Stimulated activated CD4-positive, alpha-beta T cell treated with anti-CD3 and anti-CD28 coated beads, Interleukin-12 subunit alpha, Interleukin-12 subunit beta, amount 100 ng/mL, for 4 hours (primary cell): ENCODE data around the gene HSF2BP.

Experiments used
- DNase-seq: peaks from one replicate; pipeline ENCODE4 v3.0.0-alpha.2; 2020

The HSF2BP gene

DNA sequence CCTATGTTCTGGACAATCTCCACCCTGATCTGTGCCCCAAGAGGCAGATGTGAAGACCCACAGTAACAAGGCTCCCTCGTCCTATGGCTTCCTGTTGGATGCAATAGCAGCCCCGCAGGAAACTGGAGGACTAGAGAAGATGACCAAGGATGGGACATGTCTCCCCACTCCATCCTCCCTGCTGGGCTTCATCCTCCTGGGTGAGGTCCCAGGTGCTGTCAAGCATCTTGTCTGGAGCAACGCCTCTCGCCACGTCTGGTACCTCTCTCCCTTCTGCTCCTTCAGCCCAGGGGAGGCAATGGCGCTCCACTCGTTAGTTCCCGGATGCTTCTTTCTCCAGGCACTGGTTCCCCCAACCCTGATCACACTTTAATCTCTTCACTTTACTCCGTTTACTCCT is 11.1 kb downstream of the HSF2BP start:
- DNase-seq = no peak

DNA sequence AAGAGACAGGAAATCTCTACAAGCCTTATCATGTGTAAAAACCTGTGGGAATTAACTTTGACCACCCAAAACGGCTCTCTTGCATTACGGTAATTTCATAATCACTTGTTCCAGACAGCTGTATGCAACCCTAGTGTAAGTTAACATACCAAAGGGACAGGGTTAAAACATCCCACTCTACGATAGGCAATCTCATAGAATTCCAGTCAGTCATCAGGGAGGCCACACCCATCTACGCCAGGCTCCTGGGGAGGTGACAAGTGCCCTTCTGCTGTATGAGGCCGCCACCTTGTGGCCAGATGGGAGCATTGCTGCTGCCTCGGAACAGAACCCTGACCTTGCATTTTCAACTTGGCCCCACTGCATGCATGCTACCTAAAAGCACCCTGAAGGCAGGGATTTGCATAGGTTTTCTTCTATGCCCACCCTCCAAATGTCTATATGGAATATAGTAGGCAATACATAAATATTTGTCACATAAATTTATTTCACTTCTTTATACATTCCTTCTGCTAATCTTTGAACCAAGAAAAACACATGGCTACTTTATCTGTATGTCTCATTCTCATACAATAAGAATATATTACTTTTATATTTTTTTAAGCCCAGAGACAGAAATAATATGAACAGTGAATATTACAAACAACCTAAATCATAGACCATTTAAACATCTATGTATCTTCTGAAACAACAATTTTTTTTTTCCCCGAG is 12.6 kb downstream of the HSF2BP start:
- peak; percentile 82 for DNase-seq

DNA sequence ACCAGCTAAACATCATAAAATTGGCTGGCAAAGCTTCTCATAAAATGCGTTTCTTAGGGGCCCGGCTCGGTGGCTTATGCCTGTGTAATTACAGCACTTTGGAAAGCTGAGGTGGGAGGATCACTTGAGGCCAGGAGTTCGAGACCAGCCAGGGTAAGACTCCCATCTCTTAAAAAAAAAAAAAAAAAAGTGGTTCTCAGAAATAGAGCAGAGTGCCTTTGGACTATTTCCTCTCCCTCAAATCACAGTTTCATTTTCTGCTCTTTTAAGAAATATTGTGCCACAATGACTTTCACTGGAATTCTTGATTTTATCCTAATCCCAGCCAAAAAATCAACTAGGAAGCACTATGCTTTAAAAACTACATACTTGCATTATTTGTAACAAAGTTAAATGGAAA is 13.3 kb downstream of the HSF2BP start:
- no peak for DNase-seq

DNA sequence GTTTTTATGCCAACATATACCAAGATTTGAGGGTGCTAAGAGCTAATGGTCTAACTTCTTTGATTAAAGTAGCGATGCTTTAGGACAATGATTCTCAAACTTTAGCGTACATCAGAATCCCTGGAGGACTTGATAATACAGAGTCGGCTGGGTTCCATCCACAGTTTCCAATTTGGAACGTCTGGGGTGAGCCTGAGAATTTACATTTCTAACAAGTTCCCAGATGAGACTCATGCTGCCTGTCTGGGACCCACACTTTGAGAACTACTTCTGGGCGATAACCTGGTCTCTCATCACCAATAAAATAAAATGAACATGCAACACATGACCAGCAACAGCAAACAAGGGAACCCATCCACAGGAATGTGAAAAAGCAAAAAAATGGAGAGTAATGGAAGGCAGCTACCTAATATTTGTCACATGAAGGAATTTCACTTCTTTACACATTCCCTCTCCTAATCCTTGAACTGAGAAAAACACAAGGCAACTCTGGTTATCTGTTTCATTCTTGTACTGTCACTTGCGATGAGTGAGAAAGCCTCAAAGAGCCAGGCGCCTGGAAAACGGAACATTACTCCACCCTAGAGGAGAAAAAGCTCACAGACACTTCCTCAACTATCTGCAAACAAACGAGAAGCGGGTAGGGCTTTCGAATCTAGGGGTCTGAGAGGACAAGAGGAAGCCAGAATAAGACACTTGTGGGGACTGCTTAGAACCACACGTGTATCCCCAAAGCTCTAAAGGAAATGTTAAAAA is 14.0 kb downstream of the HSF2BP start:
- no peak for DNase-seq

DNA sequence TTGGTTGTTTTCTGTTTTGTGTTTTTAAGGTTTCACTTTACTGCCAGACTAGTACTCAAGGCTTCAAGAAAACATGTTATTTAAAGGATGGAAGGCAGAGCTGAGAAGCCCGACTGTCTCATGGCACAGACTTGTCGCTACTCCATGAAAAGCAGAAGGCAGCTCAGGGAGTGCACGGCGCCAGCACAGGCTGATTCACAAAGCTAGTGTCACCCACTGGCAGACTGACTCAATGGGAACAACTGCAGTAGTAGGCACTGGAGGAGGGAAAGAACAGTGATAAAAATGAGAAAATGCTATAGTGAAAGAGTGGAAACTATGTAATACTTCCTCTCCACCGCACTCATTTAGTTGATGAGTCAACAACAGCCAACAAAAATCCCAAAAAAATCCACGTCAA is 14.7 kb downstream of the HSF2BP start:
- DNase-seq = no peak

DNA sequence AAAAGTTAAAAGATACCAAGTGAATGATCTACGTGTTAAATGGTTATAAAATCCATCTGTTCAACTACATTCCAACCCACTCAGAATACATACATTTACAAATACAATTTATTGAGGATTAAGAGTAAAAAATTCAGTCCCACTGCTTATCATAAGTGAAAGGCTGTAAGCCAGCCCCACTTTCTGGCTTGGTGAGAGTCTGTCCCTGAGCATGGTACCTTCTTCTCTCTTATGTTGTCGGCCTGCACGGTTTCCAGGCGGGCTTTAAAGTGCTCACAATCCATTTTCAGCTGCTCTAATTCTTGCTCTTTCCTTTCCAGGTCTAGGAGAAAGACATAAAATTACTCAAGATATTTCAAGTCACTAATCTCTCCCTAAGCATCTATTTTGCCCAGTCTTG is 15.2 kb downstream of the HSF2BP start:
- no peak for DNase-seq

DNA sequence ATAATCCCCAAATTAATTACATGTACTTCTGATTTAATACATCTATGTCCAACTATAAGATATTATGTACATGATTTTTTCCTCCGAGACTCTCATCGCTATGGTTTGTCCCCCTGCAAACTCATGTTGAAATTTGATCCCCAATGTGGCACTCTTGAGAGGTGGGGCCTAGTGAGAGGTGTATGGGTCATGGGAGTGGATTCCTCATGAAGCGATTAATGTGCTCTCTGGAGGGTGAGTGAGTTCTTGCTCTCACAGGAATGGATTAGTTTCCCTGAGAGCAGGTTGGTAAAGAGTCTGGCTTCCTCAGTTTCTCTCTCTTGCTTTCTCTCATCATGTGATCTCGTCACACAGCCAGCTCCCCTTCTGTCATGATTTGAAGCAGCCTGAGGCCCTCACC is 16.1 kb downstream of the HSF2BP start:
- DNase-seq = no peak

DNA sequence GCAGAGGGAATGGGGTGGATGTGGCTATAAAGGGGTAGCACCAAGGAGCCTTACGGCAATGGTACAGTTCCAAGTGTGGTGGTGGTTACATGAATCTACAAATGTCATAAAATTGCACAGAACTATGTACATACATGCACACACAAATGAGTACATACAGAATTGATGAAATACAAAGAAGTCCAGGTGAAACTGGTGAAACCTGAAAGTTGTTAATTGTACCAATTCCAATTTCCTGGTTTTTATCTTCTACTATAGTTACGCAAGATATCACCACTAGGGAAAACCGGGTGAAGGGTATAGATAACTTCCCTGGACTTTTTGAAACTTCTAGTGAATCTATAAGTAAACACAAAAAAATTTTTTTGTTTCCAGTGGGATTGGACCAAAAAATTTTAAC is 18.9 kb downstream of the HSF2BP start:
- DNase-seq = no peak

DNA sequence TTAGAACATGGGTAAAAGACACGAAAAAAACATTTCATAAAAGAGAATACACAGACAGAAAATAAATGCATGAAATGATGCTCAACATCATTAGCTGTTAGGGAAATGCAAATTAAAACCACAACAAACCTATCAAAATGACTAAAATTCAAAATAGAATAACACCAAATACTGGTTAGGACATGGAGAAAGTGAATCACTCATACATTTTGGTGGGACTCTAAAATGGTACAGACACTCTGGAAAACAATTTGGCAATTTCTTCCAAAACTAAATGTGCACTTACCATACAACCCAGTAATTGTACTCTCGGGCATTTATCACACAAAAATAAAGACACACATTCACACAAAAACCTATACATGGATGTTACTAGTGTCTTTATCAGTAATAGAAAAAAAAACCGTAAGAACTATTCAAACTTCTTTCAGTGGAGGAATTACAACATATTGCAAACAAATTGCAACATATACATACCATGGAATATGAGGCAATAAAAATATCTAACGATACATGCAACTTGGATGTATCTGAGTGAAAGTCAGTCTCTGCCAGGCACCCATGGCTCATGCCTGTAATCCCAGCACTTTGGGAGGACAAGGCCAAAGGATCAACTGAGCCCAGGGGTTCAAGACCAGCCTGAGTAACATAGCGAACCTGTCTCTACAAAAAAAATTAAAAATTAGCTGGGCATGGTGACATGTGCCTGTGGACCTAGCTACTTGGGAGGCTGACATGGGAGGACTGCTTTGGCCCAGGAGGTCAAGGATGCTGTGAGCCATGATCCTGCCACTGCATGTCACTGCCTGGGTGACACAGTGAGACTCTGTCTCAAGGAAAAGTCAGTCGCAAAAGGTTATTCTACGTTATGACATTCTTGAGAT is 19.6 kb downstream of the HSF2BP start:
- DNase-seq = no peak

DNA sequence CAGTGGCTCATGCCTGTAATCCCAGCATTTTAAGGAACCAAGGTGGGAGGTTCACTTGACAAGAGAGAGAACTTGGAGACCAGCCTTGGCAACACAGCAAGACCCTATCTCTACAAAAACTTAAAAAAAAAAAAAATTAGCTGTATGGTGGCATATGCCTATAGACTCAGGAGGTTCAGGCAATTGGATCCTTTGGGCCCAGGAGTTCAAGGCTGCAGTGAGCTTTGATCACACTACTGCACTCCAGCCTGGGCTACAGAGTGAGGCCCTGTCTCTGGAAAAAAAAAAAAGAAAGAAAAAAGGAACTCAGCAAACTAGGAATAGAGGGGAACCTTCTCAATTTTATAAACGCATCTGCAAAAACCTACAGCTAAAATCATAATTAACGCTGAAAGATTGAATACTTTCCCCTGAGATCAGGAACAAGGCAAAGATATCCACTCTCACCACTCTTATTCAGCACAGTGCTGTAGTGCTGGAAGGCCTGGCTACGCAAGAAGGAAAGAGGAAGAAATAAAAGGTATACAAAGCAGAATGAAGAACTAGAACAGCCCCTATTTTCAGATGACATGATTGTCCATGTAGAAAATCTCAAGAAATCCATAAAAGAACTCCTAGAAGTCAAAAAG is 21.6 kb downstream of the HSF2BP start:
- no peak for DNase-seq

DNA sequence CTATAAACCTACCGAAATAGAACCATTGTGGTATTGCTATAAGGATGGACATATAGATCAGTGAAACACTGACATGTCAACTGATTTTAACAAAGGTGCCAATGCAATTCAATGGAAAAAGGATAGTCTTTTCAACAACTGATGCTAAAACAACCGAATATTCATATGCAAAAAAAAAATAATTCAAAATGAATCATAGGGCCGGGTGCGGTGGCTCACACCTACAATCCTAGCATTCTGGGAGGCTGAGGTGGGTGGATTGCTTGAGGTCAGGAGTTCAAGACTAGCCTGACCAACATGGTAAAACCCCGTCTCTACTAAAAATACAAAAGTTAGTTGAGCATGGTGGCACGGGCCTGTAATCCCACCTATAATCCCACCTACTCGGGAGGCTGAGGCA is 23.9 kb downstream of the HSF2BP start:
- no peak for DNase-seq

DNA sequence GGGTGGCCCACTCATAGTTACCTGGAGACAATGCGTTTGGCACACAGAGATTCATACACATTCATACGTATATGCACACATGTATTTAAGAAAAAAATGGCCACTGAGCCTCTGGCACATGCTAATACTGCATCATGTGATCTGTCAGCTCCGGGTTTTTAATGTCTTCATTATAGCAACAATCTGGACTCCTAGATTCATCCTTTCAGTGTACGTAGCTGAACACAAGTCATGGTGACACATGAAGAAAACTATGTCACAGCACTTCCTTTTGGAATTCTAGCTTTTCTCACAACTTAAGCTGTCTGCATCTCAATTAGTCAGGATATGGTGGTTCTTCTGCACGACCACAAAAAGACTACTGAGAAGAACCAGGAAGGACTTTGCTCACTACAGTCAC is 24.7 kb downstream of the HSF2BP start:
- no peak for DNase-seq

DNA sequence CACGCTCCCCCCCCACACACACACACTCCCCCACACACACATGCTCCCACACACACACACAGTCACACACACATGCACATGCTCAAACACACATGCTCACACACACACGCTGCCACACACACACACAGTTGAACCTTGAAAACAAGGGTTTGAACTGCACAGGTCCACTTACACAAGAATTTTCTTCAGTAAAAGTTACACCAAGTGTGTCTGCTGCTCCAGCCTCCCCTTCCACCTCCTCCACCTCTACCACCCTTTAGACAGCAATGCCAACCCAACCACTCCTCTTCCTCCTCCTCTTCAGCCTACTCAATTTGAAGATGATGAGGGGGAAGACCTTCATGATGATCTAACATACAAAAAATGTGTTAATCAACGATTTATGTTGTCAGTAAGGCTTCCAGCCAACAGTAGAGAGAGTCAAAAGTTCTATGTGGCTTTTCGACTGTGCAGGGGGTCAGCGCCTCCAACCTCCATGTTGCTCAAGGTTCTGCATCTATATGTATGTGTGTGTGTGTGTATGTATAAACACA is 26.8 kb downstream of the HSF2BP start:
- no peak for DNase-seq

DNA sequence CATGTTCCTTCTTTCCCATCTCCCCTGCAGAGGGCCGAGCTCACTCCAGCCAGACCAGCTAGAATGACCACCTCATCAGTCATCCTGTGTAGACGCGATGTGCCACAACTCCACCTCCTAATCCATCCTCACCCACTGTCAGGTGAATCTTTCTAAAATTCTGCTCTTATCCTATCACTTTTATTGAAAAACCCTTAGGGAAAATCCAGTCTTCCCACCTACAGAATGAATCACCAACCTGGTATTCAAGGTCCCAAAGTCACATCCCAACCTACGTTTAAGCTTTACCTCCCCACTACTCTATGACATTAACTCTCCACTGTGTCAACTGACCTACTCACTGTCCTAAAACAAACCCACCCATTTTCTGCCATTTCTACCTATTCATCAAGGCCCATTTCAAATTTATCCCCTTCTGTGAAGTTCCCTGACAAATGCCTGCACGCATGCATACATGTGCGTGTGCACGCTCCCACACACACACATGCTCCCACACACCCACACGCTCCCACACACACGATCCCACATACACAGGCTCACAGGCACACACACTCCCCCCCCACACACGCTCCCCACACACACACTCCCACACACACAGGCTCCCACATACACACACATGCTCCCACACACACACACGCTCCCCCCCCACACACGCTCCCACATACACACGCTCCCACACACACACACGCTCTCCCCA is 27.7 kb downstream of the HSF2BP start:
- no peak for DNase-seq

DNA sequence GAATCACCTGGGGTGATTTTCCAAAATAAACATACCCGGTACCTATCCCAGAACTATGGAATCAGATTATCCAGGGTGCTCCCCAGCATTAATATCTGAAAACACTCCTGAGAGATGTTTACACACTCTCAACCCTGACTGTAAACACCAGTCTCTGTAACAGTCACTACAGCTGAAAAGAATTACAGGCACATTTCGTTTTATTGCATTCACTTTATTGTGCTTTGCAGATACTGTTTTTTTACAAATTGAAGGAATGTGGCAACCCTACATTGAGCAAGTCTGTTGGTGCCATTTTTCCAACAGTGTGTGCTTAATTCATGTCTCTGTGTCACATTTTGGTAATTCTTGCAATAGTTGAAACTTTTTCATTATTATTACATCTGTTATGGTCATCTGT is 31.8 kb downstream of the HSF2BP start:
- DNase-seq = no peak

DNA sequence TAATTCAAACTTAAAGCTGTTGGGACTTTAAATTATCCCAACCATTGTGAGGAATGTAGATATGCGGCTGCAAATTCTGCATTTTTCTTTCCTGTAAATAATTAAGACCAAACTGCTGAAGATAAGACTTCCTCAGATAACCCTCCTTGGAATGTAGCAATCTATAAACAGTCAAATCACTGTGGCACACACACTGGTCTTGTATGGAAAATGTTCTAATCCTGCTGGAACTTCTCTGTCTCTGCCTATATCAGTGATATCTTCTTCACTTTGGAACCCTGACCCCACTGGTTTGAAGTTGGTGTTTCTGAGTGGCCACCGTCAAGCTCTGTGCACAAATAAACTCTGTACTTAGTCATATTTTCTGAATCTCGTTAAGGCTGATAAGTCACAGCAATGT is 32.9 kb downstream of the HSF2BP start:
- DNase-seq = no peak

DNA sequence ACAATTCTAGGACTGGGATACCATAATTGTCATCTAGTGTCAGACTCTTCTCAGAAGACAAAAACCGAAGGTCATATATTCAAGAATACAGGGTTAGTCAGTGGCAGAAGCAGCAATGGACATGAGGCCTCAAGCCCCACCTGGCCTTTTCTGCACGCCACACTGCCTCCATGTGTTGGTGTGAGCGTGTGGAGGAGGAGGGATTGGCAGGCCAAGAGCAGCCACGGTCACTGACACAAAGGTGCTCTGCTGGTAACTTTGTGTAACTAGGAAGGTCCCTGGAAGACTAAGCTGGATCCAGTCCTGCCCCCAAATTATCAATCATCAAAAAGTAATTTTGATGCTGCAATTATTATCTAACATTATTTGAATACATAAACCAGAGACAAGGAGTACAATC is 34.9 kb downstream of the HSF2BP start:
- no peak for DNase-seq

DNA sequence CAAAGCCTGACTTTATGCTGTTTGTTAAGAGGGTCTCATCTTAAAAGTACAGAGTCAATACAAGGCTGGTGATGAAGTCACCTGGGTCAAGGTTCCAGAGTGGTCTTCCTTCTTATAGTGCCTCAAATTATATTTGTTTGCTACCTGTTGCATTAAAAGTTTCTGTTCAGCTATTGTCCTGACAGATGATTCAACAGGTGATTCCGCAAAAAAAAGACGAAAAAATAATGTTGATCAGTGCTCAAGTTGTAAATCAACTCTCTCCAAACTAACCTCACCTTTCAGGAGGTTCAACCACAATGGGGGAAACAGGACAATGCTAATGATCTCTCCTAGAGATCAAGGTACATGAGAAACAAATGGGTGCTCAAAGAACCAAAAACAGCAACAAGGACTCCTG is 35.7 kb downstream of the HSF2BP start:
- DNase-seq = no peak

DNA sequence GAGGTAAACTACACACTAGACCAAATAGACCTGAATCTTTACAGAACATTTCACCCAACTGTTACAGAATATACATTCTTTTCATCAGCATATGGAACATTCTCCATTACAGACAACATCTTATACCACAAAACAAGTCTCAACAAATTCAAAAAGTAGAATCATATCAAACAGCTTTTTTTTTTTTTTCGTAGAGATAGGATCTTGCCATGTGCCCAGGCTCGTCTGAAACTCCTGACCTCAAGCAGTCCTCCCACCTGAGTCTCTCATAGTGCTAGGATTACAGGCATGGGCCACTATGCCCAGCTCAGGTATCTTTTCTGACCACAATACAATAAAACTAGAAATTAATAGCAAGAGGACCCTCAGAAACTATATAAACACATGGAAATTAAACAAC is 36.5 kb downstream of the HSF2BP start:
- DNase-seq = no peak

DNA sequence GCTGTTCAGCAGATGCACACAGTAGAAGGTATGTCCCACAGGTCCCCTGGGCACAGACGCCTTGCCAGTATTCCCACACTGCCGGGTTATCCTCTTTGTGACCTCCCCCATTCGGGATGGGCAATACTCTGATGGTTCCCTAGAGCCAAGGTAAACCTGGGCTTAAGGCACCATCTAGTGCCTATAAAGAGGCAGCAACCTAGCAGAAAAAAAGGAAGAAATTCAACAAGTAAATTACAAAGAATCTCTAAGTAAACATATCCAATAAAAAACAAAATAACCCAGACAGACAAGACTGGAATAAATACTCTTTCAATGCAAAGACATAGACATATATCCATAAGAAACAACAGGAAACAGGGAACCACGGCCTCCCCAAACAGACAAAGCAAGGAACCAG is 39.4 kb downstream of the HSF2BP start:
- no peak for DNase-seq

DNA sequence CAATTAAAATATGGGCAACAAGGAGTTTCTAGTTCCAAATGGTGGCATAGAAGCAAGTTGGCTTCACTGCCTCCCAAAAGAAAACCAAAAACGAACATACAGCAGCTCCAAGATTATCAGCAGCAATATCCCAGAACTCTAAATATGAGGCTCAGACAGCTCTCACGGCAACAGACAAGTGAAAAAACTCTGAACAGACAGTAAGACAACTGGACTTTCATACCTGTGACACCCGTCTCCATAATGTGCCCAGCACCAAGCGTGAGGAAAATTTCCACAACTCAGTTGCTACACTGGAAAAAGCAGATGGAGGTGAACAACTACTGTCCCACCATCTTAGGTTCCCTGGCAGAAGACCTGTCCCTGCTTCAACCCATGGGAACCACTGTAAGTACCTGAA is 39.9 kb downstream of the HSF2BP start:
- no peak for DNase-seq

DNA sequence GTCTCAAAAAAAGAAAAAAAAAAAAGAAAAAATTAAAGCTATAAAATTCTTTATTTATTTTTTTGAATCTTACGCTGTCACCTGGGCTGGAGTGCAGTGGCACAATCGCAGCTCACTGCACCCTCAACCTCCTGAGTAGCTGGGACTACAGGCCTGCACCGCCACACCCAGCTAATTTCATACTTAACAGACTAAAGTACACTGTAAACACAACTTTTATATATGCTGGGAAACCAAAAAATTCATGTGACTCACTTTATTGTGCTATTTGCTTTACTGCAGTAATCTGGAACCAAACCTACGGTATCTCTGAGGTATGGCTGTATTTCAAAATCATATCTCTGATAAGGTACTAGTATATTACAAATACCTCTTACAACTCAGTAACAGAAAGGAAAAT is 40.3 kb downstream of the HSF2BP start:
- no peak for DNase-seq
